K562 (cell line): Measurements from ENCODE around the gene ABI3BP. TPM values are rescaled to one million over a fixed set of nuclear protein-coding genes. Genes with fewer than 3 reads are reported as not detected.

Source experiments
- ATAC-seq: fragments of 200-7000 bp; cut with Tn5 transposase; 3 replicates; pipeline ENCODE4 v1.9.1; 2020; ENCODE audit warnings: moderate library complexity
- BruUV-seq: library from RNA; stranded (reverse); fragments of 400-500 nt; replicated peaks from 2 replicates; lab custom pipeline; 2021; lab: Mats Ljungman, UMichigan
- CTCF ChIA-PET: fragments of 300-600 bp; formaldehyde crosslinking; extraction: SDS; loops from one replicate; lab custom pipeline; 2021; ENCODE audit warnings: low intra/inter-chr PET ratio; lab: Yijun Ruan, JAX
- POLR2A ChIA-PET: fragments of 300-600, 350-650 bp; sonication (Branson Sonifier 250); formaldehyde crosslinking; extraction: SDS; loops from one replicate; lab custom pipeline; 2021; ENCODE audit warnings: antibody characterized with exemption, inconsistent platforms; lab: Yijun Ruan, JAX
- DNase-seq, 4 experiments: peaks; one replicate each; pipeline versions ENCODE4 v3.0.0 to v3.0.0-alpha.2; 2011 to 2018; ENCODE audit warnings: low spot score in 3 of 4, mixed read lengths in 3 of 4; ENCODE audit errors: extremely low read depth in 1 of 4
- FAIRE-seq: peaks from 2 replicates; lab custom pipeline; 2011; peaks lifted over from hg19 to GRCh38; lab: Jason Lieb, UNC
- H2AFZ ChIP-seq: 2 replicates; pipeline ENCODE4 v1.6.0; 2011; ENCODE audit warnings: low read depth, low read length, control low read depth, inconsistent platforms
- H3K27ac ChIP-seq: fragments of 200-600 bp; 3 replicates; pipeline ENCODE4 v1.8.0; 2011; ENCODE audit warnings: low read depth, mild to moderate bottlenecking, control low read depth, inconsistent platforms, low read length, moderate library complexity, mixed read lengths; ENCODE audit errors: extremely low read depth
- H3K27me3 ChIP-seq, 2 experiments: fragments of 300-600 bp in 1 of 2; 2 replicates in 1 of 2; 3 replicates in 1 of 2; pipeline versions ENCODE4 v1.6.0 to v1.8.0; 2011; ENCODE audit warnings: inconsistent platforms in 2 of 2, low read length in 2 of 2, mild to moderate bottlenecking in 1 of 2, mixed read lengths in 1 of 2, moderate library complexity in 1 of 2; ENCODE audit not compliant: control insufficient read depth in 2 of 2, insufficient read depth in 2 of 2
- H3K36me3 ChIP-seq: fragments of 300-600 bp; 3 replicates; pipeline ENCODE4 v1.8.0; 2011; ENCODE audit warnings: mild to moderate bottlenecking, low read length, inconsistent platforms; ENCODE audit not compliant: control insufficient read depth, insufficient read depth
- H3K4me1 ChIP-seq, 2 experiments: fragments of 200-600 bp in 1 of 2; replicated peaks in 1 of 2; 2 replicates in 1 of 2; 3 replicates in 1 of 2; pipeline versions ENCODE4 v1.5.1 to v1.8.0; 2011; ENCODE audit warnings: inconsistent platforms in 2 of 2, low read length in 2 of 2, mild to moderate bottlenecking in 1 of 2, mixed read lengths in 1 of 2, moderate library complexity in 1 of 2; ENCODE audit not compliant: control insufficient read depth in 2 of 2, insufficient read depth in 2 of 2
- H3K4me2 ChIP-seq: 2 replicates; pipeline ENCODE4 v1.6.1; 2011; ENCODE audit warnings: low read length, control low read depth, inconsistent platforms, mixed read lengths; ENCODE audit not compliant: insufficient read depth
- H3K4me3 ChIP-seq: fragments of 200-600 bp; sonication (generic), shearing (Covaris generic); 2 replicates; pipeline ENCODE4 v1.5.1; 2016; ENCODE audit warnings: control low read depth, inconsistent platforms
- H3K79me2 ChIP-seq: fragments of 200-600 bp; 3 replicates; pipeline ENCODE4 v1.8.0; 2011; ENCODE audit warnings: low read length, inconsistent platforms; ENCODE audit not compliant: control insufficient read depth, insufficient read depth
- H3K9ac ChIP-seq, 2 experiments: 2 replicates each; pipeline versions ENCODE4 v1.6.0 to v1.6.1; 2011; ENCODE audit warnings: low read depth in 2 of 2, low read length in 2 of 2, control low read depth in 1 of 2, inconsistent platforms in 1 of 2, mild to moderate bottlenecking in 1 of 2, mixed read lengths in 1 of 2; ENCODE audit not compliant: insufficient read depth in 1 of 2
- H3K9me1 ChIP-seq: one replicate; pipeline ENCODE4 v1.6.0; 2011; ENCODE audit warnings: inconsistent platforms, mild to moderate bottlenecking, low read length, moderate library complexity; ENCODE audit not compliant: control insufficient read depth, insufficient read depth
- H3K9me3 ChIP-seq: replicated peaks from 2 replicates; pipeline ENCODE4 v1.5.1; 2011; ENCODE audit warnings: low read depth, low read length, inconsistent platforms; ENCODE audit not compliant: control insufficient read depth, insufficient read depth
- H4K20me1 ChIP-seq: replicated peaks from 2 replicates; pipeline ENCODE4 v1.6.1; 2011; ENCODE audit warnings: low read length, inconsistent platforms, mixed read lengths; ENCODE audit not compliant: control insufficient read depth, insufficient read depth
- BRD9 ChIP-seq: fragments of 450-650 bp; IDR thresholded peaks from 2 replicates; pipeline ENCODE4 v1.6.1; 2018; ENCODE audit warnings: low read depth; ENCODE audit not compliant: partially characterized antibody
- GABPB1 ChIP-seq: sonication (generic); formaldehyde crosslinking; IDR thresholded peaks from 2 replicates; pipeline ENCODE4 v1.8.0; 2022; ENCODE audit warnings: mild to moderate bottlenecking, missing genetic modification reagents
- GATAD2B ChIP-seq: fragments of 450-650 bp; IDR thresholded peaks from 2 replicates; pipeline ENCODE4 v1.6.1; 2017; ENCODE audit warnings: mild to moderate bottlenecking, borderline replicate concordance
- RBM34 ChIP-seq: fragments of 200-400 bp; formaldehyde crosslinking; IDR thresholded peaks from 2 replicates; pipeline ENCODE4 v1.6.1; 2018; ENCODE audit warnings: low read length, borderline replicate concordance; ENCODE audit not compliant: insufficient read depth
- ZBTB2 ChIP-seq: fragments of 450-650 bp; IDR thresholded peaks from 2 replicates; pipeline ENCODE4 v1.6.1; 2016; ENCODE audit warnings: antibody characterized with exemption
- ZNF316 ChIP-seq: fragments of 450-650 bp; IDR thresholded peaks from 2 replicates; pipeline ENCODE4 v1.6.1; 2016
- ZNF766 ChIP-seq: fragments of 200-800 bp; sonication (Bioruptor generic); conservative IDR thresholded peaks from 2 replicates; pipeline ENCODE4 v1.6.1; 2016; ENCODE audit warnings: missing genetic modification characterization, missing compliant biosample characterization
- WGBS: fragments of 100-300 bp; shearing (Covaris generic); methylation state at CpG from one replicate; pipeline ENCODE4 v1.1.6; 2016; ENCODE audit warnings: low coverage, mixed read lengths; ENCODE audit not compliant: insufficient coverage; ENCODE audit errors: missing lambda C conversion rate; 5-methylcytosine and 5-hydroxymethylcytosine counted together
- in situ Hi-C: fragments of 300-500 bp; cut with MboI; formaldehyde crosslinking; loops from 4 replicates; pipeline ENCODE4 v1.15.0; 2018; ENCODE audit warnings: inconsistent platforms, mixed read lengths
- intact Hi-C: fragments of 100-400 bp; cut with micrococcal nuclease; formaldehyde crosslinking; loops from 2 replicates; pipeline ENCODE4 v1.14.2; 2022
- polyA plus RNA-seq, 8 experiments: library from polyadenylated mRNA; depleted of rRNA in 4 of 8; stranded (reverse) in 5 of 8; unstranded in 3 of 8; fragments of >200 nt; fragmentation: Nextera tagmentation in 2 of 8; fragmentation: Illumina TruSeq in 1 of 8; extraction: Ambion mirVana in 2 of 8; extraction: Trizol in 1 of 8; gene quantifications; 2 replicates each; pipeline versions ENCODE4 v1.2.1 to v1.2.3, GENCODE V29; 2011 to 2014; ENCODE audit warnings: inconsistent platforms in 1 of 8, missing spikeins in 1 of 8
- total RNA-seq, 7 experiments: library from RNA; depleted of rRNA in 6 of 7; stranded (reverse); fragments of >200 nt in 6 of 7; fragmentation: Illumina TruSeq in 2 of 7; extraction: Trizol in 2 of 7; gene quantifications; 2 replicates each; pipeline versions ENCODE4 v1.2.1 to v1.2.3, GENCODE V29; 2011 to 2021; ENCODE audit warnings: low replicate concordance in 1 of 7

Gene ABI3BP
- total and polyA plus RNA-seq, 9 of the 15 experiments (the other 6 are each of a cell fraction or from before 2014, with no cell fraction given), result 0.01 to 0.24 (median 0.06) TPM; not detected in 5

GRCh38 chr3:100915706-100916495 lies 77.3 kb downstream of the ABI3BP start (continued):
- TF ChIP-seq ZBTB2 (no peak), BRD9 (no peak), RBM34 (no peak), GATAD2B (no peak), ZNF766 (no peak)
- TF ChIP-seq, all 486 proteins: peak for 0

- FAIRE-seq (no peak), DNase-seq (no peak), ATAC-seq (no peak)
- ChIA-PET POLR2A (no interaction called here), CTCF (no interaction called here)
- no peaks in the 10 kb centered on the region for H3K4me1 ChIP-seq
- TF ChIP-seq ZNF316, result 0 out of 2 replicates have a peak, but pooled peaks have one; percentile 36
- TF ChIP-seq GABPB1 (CRISPR knock-in tag), result no peak
- WGBS, result 2% methylated on average over 5 of the region's 5 CpGs
- H3K79me2 ChIP-seq, result no peaks in the 10 kb centered on the region
- H4K20me1 ChIP-seq, result no peaks in the 10 kb centered on the region
- no peak overlapping the region for H3K4me2 ChIP-seq
- no peak overlapping the region for H3K9ac ChIP-seq
- no peaks in the 10 kb centered on the region for H3K9me1 ChIP-seq
- peaks cover 0 to 11% of the 10 kb centered on the region in 2 experiments; a peak in 1 of 5 replicates for H3K27me3 ChIP-seq
- H3K27ac ChIP-seq, result no peak overlapping the region
- H3K36me3 ChIP-seq, result no peaks in the 10 kb centered on the region
- in situ Hi-C loops, result no loop called here
- no peak overlapping the region for H2AFZ ChIP-seq
- no TSS peak for BruUV-seq
- H3K9me3 ChIP-seq, result no peaks in the 10 kb centered on the region
- no peak overlapping the region for H3K4me3 ChIP-seq
- intact Hi-C loops, result no loop called here
These were observed 79.2 kb downstream of the ABI3BP start for GRCh38 chr3:100913870-100914648.
